ENCODE measurements around the gene DPYD. TPM values are rescaled to one million over a fixed set of nuclear protein-coding genes. Genes with fewer than 3 reads are reported as not detected.

Gene DPYD
- total and polyA plus RNA-seq, 9 of the 15 experiments (the other 6 are each of a cell fraction or from before 2014, with no cell fraction given), result 0.03 to 0.25 (median 0.08) TPM; not detected in 2

GRCh38 chr1:97167246-97167645, 753.6 kb downstream of the DPYD start:
- no peaks in the 10 kb centered on the region for H3K9me1 ChIP-seq (ENCODE audit: control insufficient read depth, insufficient read depth, low read length)
- CTCF ChIA-PET (ENCODE audit: low intra/inter-chr PET ratio), result no interaction called here
- H3K4me1 ChIP-seq (replicated peaks in 1 of 2; ENCODE audit: control insufficient read depth in 2 of 2, insufficient read depth in 2 of 2, low read length in 2 of 2), result no peaks in the 10 kb centered on the region
- POLR2A ChIA-PET, result no interaction called here
- BruUV-seq (replicated peaks), result no TSS peak
- intact Hi-C loops (cut with micrococcal nuclease), result no loop called here
- H3K9me3 ChIP-seq (replicated peaks; ENCODE audit: control insufficient read depth, insufficient read depth, low read depth, low read length), result no peaks in the 10 kb centered on the region
- no peak overlapping the region for H3K9ac ChIP-seq (ENCODE audit: insufficient read depth in 1 of 2, low read depth in 2 of 2, low read length in 2 of 2)
- H3K36me3 ChIP-seq (ENCODE audit: control insufficient read depth, insufficient read depth, low read length), result no peaks in the 10 kb centered on the region
- H2AFZ ChIP-seq (ENCODE audit: low read depth, low read length), result no peak overlapping the region
- in situ Hi-C loops (cut with MboI), result no loop called here
- H3K27ac ChIP-seq (ENCODE audit: extremely low read depth, low read depth, low read length), result no peak overlapping the region
- no peaks in the 10 kb centered on the region for H3K79me2 ChIP-seq (ENCODE audit: control insufficient read depth, insufficient read depth, low read length)
- no peak for ATAC-seq
- no peaks in the 10 kb centered on the region for H3K27me3 ChIP-seq (ENCODE audit: control insufficient read depth in 2 of 2, insufficient read depth in 2 of 2, low read length in 2 of 2)
- H4K20me1 ChIP-seq (replicated peaks; ENCODE audit: control insufficient read depth, insufficient read depth, low read length), result no peaks in the 10 kb centered on the region
- 0% methylated on average over 2 of the region's 2 CpGs for WGBS (ENCODE audit: insufficient coverage, low coverage, missing lambda C conversion rate)
- no peak for FAIRE-seq
- H3K4me3 ChIP-seq, result no peak overlapping the region
- no peak overlapping the region for H3K4me2 ChIP-seq (ENCODE audit: insufficient read depth, low read length)
- DNase-seq (ENCODE audit: extremely low read depth in 1 of 4, low spot score in 3 of 4), result no peak
- no peak for TF ChIP-seq EHMT2 (IDR thresholded peaks at IDR 0.05)
- TF ChIP-seq SMARCE1 (IDR thresholded peaks at IDR 0.05), result no peak
- TF ChIP-seq GABPA (tag; conservative IDR thresholded peaks at IDR 0.05; ENCODE audit: low read depth), result no peak
- no peak for TF ChIP-seq NR2F6 (CRISPR knock-in tag; IDR thresholded peaks at IDR 0.05)
- TF ChIP-seq AFF4 (CRISPR knock-in tag; IDR thresholded peaks at IDR 0.05), result no peak
- no peak for TF ChIP-seq CBX8 (IDR thresholded peaks at IDR 0.05; ENCODE audit: borderline replicate concordance, extremely low read depth, low read depth, low read length, poor library complexity, severe bottlenecking)
- TF ChIP-seq ZNF609 (CRISPR knock-in tag; IDR thresholded peaks at IDR 0.05; ENCODE audit: borderline replicate concordance), result no peak
